GM18858 (cell line): ENCODE measurements around the gene PLGLB1.
"Not testable (repeated sequence)": the region's sequence is repeated elsewhere in the genome, so short reads cannot be mapped to it uniquely, and the experiment has no call there.

ENCODE experiments used
- ATAC-seq: cut with Tn5 transposase; IDR thresholded peaks from one replicate; pipeline ENCODE4 v1.9.1; 2021; ENCODE audit not compliant: unreplicated experiment

Gene PLGLB1

GRCh38 chr2:87021744-87022143 is at the start of gene PLGLB1:
TSS of gene PLGLB1 (minus strand) at chr2:87021844. CDS start at chr2:87021783, 61 bp downstream.
- not testable (repeated sequence) for ATAC-seq

- ATAC-seq: not testable (repeated sequence)
Observed at GRCh38 chr2:87064305-87064704, 42.7 kb upstream of the PLGLB1 start.

GRCh38 chr2:87063431-87063830 is 41.8 kb upstream of the PLGLB1 start:
- not testable (repeated sequence) for ATAC-seq

DNA sequence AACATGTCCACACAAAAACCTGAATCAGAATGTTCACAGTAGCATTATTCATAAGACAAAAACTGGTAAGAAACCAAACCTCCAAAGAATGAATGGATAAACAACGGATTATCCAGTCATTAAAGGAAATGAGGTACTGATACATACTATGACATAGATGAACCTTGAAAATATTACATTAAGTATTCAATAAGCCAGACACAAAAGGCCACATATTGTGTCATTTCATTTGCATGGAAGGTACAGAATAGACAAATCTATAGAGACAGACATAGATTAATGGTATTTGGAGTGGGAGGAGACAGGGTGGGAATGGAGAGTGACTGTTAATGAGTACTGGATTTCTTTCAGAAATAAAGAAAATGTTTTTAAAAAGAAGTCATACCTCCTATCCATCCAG is 39.9 kb upstream of the PLGLB1 start:
- ATAC-seq: not testable (repeated sequence)

GRCh38 chr2:87057606-87058005 is 36.0 kb upstream of the PLGLB1 start:
- ATAC-seq: not testable (repeated sequence)

DNA sequence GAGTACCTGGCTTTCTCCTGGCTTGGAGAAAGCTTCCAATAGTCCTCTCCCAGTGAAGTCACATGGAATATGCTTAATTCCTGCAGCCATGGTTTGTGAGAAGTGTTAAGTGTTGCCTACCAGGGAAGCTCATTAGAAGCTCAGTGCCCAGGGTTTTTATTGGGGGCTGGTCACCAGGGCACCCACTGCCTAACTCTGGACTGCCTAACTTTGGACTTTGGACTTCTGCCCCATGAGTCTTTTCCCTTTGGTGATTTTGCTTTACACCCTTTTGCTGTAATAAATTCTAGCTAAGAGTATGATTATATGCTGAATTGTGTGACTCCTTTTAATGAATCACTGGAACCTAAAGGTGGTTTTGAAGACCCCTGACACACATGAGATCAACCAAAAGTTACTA is 35.2 kb upstream of the PLGLB1 start:
- ATAC-seq: not testable (repeated sequence)

DNA sequence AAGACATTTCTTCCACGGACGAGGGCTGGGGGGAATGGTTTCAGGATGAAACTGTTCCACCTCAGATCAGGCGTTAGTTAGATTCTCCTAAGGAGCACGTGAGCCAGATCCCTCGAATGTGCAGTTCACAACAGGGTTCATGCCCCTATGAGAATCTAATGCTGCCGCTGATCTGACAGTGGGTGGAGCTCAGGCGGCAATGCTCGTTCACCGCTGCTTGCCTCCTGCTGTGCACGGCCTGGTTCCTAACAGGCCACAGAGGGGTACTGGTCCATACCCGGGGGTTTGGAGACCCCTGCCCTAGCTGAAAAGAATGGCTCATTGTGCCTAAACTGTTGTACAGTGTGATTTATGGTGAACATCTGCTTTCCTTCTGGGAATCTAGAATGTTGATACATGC is 34.8 kb upstream of the PLGLB1 start:
- not testable (repeated sequence) for ATAC-seq

DNA sequence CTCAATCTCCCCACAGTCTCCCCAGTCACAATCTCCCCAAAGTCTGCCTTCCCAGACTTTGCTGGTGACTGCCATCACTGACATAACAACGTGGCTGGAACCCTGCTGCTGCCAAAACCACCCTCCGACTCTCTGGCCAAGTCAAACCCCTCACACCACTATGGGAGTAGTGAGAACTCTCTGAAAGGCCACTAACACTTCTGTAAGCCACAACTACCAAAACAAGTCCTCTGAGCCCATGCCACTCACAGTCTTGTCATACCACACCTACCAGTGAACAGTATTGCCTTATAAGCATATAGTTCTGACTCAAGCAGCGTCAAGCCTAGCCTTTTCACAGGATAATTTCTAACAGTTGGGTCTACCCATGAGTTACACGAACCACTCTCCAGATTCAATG is 32.7 kb upstream of the PLGLB1 start:
- ATAC-seq: not testable (repeated sequence)

- not testable (repeated sequence) for ATAC-seq
Observed at GRCh38 chr2:87041321-87041978, 19.8 kb upstream of the PLGLB1 start.

- not testable (repeated sequence) for ATAC-seq
Observed at GRCh38 chr2:87028607-87029006, 7.0 kb upstream of the PLGLB1 start.

DNA sequence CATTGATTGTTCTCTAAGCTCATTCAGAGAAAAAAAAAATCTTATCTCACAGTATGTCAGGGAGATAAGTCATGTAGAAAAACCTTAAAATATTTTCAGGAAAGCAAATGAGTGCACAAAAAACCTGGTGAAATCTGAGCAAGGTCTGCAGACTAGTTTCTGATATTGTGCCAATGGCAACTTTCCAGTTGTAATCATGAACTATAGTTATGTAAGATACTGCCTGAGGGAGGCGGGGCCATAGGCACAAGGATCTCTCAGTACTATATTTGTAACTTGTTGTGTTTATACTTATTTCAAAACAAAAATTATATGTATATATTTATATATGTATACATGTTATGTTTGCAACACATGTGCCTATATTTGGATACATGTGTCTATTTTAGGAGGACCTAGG is 5.2 kb upstream of the PLGLB1 start:
- ATAC-seq: not testable (repeated sequence)

DNA sequence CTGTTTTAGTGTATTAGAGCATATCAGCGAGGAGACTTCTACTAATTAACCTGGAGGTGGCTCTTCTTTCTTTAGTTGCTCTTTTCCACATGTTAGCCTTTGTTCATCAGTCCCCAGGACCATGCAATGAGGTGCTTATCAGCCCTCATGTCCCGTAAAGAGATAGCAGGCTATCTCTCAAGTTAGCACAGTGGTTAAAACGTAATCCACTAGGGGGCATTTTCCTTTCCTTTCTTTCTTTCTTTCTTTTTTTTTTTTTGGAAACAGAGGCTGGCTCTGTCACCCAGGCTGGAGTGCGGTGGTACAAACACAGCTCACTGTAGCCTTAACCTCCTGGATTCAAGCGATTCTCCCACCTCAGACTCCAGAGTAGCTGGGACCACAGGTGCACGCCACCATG is 4.3 kb upstream of the PLGLB1 start:
- not testable (repeated sequence) for ATAC-seq

DNA sequence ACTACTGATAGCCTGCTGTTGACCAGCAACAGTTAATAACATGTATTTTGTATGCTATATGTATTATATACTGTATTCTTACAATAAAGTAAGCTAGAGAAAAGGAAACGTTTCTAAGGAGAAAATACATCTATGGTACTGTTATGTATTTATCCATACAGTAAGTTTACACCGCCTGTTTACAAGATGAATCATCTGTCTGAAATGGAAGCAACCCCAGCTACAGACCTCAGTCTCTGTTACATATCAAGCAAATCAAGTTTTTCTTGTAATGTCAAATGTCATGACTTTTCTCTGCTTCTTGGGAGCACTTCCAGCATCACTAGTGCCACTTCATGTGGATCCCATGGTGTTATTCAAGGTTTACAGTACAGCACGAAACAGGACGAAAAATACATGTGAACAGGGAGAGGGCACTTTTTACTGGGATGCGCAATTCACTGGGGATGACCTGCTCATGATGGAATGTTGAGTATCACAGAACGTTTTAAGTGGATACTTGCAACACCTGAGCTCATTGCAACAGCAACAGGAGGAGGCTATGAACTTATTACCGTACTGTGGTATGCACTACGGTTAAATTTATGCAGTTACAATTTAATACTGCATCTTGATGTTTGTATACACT is 2.5 kb upstream of the PLGLB1 start:
- ATAC-seq: not testable (repeated sequence)

- not testable (repeated sequence) for ATAC-seq
Observed at GRCh38 chr2:87021043-87021442, 601 bp downstream of the PLGLB1 start.

DNA sequence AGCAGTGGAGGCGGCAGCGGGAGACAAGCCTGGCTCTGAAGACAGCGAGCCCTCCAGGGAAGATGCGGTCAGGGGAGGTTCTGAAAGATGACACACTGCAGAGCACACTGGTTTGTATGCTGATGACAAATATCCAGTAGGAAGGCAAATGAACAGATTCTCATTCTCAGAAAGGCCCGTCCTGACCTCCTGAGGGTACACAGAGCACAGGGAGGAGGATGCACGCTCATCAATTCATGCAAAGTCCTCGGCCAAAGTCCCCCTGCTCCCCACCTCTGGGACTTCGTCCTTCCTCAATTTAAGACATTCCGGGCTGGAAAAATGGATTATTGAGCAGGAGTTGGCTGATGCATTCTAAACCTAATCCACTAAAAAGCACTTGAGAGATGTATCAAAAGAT is 2.6 kb downstream of the PLGLB1 start:
- ATAC-seq: not testable (repeated sequence)

DNA sequence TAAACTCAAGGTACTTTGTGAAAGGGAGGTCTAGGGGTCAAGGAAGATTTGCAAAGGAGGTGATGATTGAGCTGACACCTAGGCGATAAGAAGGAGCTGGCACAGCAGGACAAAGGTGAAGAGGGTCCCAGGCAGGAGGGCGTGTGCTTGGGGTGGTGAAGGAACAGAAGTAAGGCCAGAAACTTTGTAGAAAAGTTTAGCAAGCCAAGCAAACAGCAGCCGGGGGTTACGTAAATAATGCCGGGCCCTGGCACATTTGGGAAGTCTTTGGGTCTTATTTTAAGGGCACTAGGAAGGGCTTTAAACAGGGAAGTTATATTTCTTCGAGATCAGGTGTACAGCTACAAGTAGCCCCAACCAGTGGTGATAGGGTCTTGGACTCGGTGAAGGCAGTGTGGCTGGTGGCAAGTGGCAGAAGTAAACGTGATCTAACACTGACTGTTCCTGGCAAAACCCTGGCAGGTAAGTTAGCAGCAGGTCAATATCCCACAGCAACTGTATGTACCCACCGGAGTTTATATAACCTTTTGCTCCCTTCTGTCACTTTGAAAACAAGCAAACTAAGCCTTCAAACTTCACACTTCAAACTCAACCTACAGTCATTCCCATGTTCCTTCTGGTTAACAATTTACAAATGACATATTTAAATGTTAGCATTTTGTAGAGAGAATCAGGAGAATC is 7.0 kb downstream of the PLGLB1 start:
- ATAC-seq: not testable (repeated sequence)

GRCh38 chr2:87004398-87004797 is 17.2 kb downstream of the PLGLB1 start:
- not testable (repeated sequence) for ATAC-seq
